GM12892 (cell line): Measurements from ENCODE around the gene PCCB.

ENCODE experiments used
- POLR2AphosphoS5 ChIP-seq: IDR thresholded peaks from 2 replicates; pipeline ENCODE4 v1.6.1; 2011; ENCODE audit warnings: low read depth, low read length, control low read depth
- TAF1 ChIP-seq: IDR thresholded peaks from 2 replicates; pipeline ENCODE4 v1.6.1; 2011; ENCODE audit warnings: low read depth, mild to moderate bottlenecking, control low read depth, low read length, borderline replicate concordance

- TF ChIP-seq TAF1 (no peak), POLR2AphosphoS5 (no peak)
These were observed 13.1 kb downstream of the PCCB start for GRCh38 chr3:136263251-136263650.
